SK-N-MC (cell line): ENCODE measurements around the gene GABPB1.

ENCODE experiments used
- EZH2 ChIP-seq: fragments of 200-600 bp; sonication (generic); IDR thresholded peaks from one replicate; pipeline ENCODE4 v1.6.1; 2017; ENCODE audit warnings: antibody characterized with exemption
- POLR2AphosphoS5 ChIP-seq: IDR thresholded peaks from 2 replicates; pipeline ENCODE4 v1.6.1; 2012; ENCODE audit warnings: mild to moderate bottlenecking, low read depth, low read length, borderline replicate concordance

DNA sequence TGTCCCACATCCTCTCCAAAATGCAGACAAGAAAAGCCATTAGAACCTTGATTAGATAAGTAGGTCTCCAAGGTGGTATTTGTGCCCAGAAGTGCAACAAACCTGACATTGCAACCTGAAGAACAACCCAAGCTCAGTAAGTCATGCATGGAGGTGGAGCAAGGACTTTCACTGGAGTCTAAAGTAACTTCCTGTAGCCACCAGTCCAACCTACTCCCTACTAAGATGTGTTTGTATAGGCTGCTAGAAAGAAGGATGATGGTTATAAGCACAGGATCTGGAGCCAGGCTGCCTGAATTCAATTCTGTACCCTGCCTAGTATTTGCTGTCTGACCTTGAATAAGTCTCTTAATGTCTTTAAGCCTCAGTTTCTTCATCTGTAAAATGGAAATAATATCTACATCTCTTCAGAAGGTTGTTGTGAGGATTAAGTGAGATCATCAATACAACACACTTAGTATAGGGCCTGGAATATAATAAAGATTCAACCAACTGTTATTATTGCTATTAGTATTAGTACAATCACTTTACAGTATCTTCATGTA is 121.7 kb downstream of the GABPB1 start:
- TF ChIP-seq POLR2AphosphoS5 = no peak
- TF ChIP-seq EZH2 = no peak
